Fibroblast of gingiva (primary cell): ENCODE measurements around the gene IFNLR1.

Experiments used
- DNase-seq: peaks from one replicate; pipeline ENCODE4 v3.0.0-alpha.2; 2011; ENCODE audit warnings: low read depth

The IFNLR1 gene

GRCh38 chr1:24120965-24121364, 66.1 kb downstream of the IFNLR1 start:
- no peak for DNase-seq

- DNase-seq, result no peak
Measured at GRCh38 chr1:24119859-24120756, 67.0 kb downstream of the IFNLR1 start.

- no peak for DNase-seq
Measured at GRCh38 chr1:24119489-24119858, 67.6 kb downstream of the IFNLR1 start.

- no peak for DNase-seq
Measured at GRCh38 chr1:24118410-24119242, 68.5 kb downstream of the IFNLR1 start.

GRCh38 chr1:24117722-24118409, 69.2 kb downstream of the IFNLR1 start:
- DNase-seq, result no peak

DNA sequence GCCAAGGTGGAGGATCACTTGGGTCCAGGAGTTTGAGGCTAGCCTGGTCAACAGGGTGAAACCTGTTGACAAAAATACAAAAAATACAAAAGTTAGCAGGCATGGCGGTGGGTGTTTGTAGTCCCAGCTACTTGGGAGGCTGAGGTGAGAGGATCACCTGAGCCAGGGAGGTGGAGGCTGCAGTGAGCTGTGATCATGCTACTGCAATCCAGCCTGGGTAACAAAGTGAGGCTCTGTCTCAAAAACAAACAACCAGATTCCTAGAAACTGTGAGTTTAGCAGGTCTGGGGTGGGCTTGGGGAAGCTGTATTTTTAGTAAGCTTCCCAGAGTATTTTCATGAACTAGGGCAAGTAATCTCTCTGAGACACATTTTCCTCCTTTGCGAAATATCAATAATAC, 70.0 kb downstream of the IFNLR1 start:
- DNase-seq, result no peak

GRCh38 chr1:24114753-24115152, 72.3 kb downstream of the IFNLR1 start:
- no peak for DNase-seq

DNA sequence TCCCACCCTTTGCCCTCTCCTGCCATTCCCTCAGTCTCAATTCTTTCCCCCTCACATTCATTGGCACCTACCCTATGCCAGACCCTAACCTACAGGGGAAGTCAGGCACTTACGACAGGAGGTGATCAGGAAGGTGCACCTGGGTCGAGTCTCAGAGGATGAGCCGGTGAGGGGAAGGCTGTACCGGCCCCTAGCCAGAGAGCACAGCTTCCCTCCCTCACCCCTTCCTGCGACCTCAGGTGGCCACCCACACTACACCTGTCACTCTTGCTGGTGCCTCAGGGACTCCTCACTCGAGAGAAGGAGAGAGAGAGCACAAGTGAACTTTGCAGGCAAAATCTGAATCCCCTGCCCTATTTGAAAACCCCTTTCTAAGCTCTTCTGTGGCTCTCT, 73.5 kb downstream of the IFNLR1 start:
- DNase-seq, result no peak

DNA sequence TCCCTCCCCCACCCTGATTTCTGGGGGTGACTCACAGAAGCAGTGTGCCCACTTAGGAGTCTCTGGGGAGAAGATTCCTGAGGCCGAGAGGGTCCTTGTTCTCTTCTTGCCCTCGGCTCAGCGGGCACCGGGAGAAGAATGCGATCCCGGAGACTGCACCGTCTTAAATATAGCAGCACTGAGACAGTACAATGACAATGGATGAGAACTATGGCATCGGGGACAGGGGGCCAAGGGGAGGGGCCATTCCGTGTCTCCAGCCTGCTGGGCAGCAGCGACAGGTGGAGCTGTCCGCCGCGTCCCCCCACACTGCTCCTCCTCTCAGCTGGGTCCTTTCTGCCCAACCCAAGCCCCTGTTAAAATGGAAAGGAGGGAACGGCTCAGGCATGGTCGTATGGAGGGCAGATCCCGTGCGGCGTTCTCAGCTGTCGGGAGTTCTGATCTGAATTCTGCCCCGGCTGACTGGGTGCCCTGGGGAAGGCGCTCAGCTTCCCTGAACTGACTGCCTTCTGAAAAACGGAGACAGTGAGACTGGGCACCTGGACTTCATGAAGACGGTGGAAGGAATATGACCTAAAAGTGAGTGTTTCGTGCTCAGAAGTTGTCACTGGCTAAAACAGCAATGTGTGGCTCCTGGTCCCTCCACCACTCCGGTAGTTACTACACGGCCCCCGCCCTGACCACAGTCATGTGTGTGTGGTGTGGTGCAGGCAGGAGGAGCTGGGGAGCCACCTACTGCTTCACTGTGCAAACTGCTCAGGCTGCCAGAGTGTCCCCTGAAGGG, 74.9 kb downstream of the IFNLR1 start, which contains the start of gene MYOM3:
MYOM3 (minus strand) TSS at position 140 of the 784 bp plus-strand sequence. CDS start 3,499 bp downstream, outside the sequence.
- DNase-seq, result peak; percentile 70

- DNase-seq, result peak; percentile 38
Measured at GRCh38 chr1:24111262-24111995, 75.7 kb downstream of the IFNLR1 start.

GRCh38 chr1:24110642-24111261, 76.3 kb downstream of the IFNLR1 start:
- no peak for DNase-seq

GRCh38 chr1:24109686-24110475, 77.2 kb downstream of the IFNLR1 start:
- no peak for DNase-seq

DNA sequence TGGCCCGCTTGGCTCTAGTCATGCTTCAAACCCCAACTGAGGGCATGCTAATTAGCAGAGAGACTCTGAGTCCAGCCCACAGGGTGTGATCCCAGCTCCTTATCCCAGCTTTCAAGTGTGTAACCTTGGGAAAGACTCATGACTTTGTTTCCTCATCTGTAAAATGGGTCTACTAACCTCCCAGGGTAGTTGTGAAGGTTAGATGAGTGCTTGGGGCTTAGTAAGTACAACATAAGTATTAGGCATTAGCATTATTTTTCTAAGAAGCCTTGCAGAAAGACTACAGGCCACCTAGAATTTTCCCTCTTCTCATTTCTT, 78.0 kb downstream of the IFNLR1 start:
- no peak for DNase-seq

GRCh38 chr1:24108334-24109165, 78.5 kb downstream of the IFNLR1 start:
- DNase-seq, result peak; percentile 52

DNA sequence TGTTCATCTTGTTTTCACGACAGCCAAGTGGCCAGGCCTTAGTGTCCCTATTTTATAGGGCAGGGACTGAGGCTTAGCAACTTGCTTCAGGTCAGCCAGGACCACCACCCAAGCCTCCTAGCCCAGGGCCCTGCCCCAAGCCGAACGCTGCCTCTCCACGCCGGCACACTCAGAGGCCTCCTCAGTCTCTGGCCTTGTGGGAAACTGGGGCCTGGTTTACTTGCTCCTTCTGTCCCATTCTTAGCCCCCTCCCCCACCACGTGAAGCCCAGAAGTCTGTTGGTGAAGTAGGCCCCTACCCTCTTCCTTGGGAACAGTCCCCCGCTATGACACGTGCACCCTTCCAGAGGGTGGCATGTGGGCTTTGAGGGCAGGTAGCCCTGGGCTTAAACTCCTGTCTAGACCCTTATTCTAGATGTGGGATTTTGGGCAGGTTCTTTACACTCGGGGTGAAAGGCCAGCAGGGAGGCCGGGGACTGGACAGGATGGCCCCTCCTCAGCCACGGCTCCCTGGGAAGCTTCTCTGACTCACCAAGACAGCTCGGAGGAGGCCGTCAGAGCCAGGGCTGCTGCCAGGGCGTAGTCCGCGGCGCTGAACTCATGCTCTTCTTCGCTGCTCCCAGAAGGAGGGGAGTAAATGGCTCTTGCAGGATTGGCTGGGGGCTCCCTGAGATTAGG, 79.5 kb downstream of the IFNLR1 start:
- DNase-seq, result peak; percentile 41

DNA sequence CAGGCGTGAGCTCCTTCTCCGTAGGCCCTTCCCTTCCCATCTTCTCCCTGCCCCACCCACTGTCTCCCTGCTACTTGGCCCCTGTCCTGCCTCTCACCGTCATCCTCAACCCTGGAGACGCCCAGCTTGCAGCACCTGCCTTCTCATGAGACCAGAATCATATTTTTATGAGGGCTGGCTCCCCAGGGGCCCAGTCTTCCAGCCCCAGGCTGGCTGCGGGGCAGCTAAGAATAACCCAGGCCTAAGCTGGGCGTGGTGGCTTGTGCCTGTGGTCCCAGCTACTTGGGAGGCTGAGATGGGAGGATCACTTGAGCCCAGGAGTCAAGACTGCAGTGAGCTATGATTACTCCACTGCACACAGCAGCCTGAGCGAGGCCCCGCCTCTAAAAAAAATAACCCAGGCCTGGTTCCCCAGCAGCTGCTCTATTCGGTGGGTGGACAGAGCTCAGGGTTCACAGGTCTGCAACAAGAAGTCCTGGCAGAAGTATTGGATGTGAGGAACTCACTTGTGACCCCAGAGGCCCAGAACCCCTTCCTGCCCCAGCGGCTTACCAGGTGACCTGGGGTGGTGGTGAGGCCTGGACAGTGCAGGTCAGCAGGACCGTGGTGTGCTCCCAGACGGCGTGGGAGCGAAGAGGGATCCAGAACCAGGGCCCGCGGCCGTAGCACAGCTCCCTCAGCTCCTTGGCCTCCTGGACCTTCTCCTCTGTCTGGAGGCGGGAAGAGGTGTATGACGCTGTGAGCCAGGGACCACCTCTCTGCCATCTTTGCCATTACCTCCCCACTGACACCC, 81.5 kb downstream of the IFNLR1 start:
- DNase-seq, result no peak

- DNase-seq, result no peak
Measured at GRCh38 chr1:24104854-24105253, 82.2 kb downstream of the IFNLR1 start.
